ENCODE data around the gene RNF20.

RNF20 gene

GRCh38 chr9:101524371-101524770 is 9.3 kb upstream of the RNF20 start:
- Histone ChIP-seq H3K4me3 (ENCODE audit: low read length) (no peak overlapping the region), H3K79me2 (ENCODE audit: low read length) (no peaks in the 10 kb centered on the region), H4K20me1 (ENCODE audit: insufficient read depth, low read length) (no peaks in the 10 kb centered on the region), H3K4me2 (ENCODE audit: low read length) (no peak overlapping the region), H3K27me3 (ENCODE audit: low read depth, low read length) (no peaks in the 10 kb centered on the region), H3K27ac (ENCODE audit: low read length) (no peak overlapping the region), H3K36me3 (replicated peaks; ENCODE audit: low read depth, low read length) (no peaks in the 10 kb centered on the region), H2AFZ (ENCODE audit: low read depth, low read length) (no peak overlapping the region), H3K4me1 (ENCODE audit: low read length) (no peaks in the 10 kb centered on the region), H3K9me3 (ENCODE audit: insufficient read depth, low read length) (no peaks in the 10 kb centered on the region), H3K9ac (ENCODE audit: low read length) (no peak overlapping the region)
- TF ChIP-seq CTCF (IDR thresholded peaks at IDR 0.05; ENCODE audit: low read depth, low read length) (no peak), EZH2phosphoT487 (IDR thresholded peaks at IDR 0.05; ENCODE audit: low read depth) (no peak)

- no peak overlapping the region for H2AFZ ChIP-seq (ENCODE audit: low read depth, low read length)
- H3K9ac ChIP-seq (ENCODE audit: low read length): no peak overlapping the region
- no peak overlapping the region for H3K4me3 ChIP-seq (ENCODE audit: low read length)
Observed at GRCh38 chr9:101527066-101527465, 6.6 kb upstream of the RNF20 start.

GRCh38 chr9:101528015-101528414 is 5.6 kb upstream of the RNF20 start:
- no peaks in the 10 kb centered on the region for H4K20me1 ChIP-seq (ENCODE audit: insufficient read depth, low read length)
- H3K9ac ChIP-seq (ENCODE audit: low read length): no peak overlapping the region
- H3K9me3 ChIP-seq (ENCODE audit: insufficient read depth, low read length): no peaks in the 10 kb centered on the region
- H3K27ac ChIP-seq (ENCODE audit: low read length): no peak overlapping the region
- H3K36me3 ChIP-seq (replicated peaks; ENCODE audit: low read depth, low read length): no peaks in the 10 kb centered on the region
- H2AFZ ChIP-seq (ENCODE audit: low read depth, low read length): no peak overlapping the region
- H3K4me3 ChIP-seq (ENCODE audit: low read length): no peak overlapping the region
- no peak overlapping the region for H3K4me2 ChIP-seq (ENCODE audit: low read length)
- H3K4me1 ChIP-seq (ENCODE audit: low read length): peaks cover 7% of the 10 kb centered on the region; the same call in 1 of the 2 replicates
- TF ChIP-seq CTCF (IDR thresholded peaks at IDR 0.05; ENCODE audit: low read depth, low read length) (no peak), EZH2phosphoT487 (IDR thresholded peaks at IDR 0.05; ENCODE audit: low read depth) (no peak)
- H3K79me2 ChIP-seq (ENCODE audit: low read length): no peaks in the 10 kb centered on the region
- H3K27me3 ChIP-seq (ENCODE audit: low read depth, low read length): no peaks in the 10 kb centered on the region

More at GRCh38 chr9:101527066-101527465, 6.6 kb upstream of the RNF20 start:
- TF ChIP-seq CTCF (IDR thresholded peaks at IDR 0.05; ENCODE audit: low read depth, low read length) (no peak), EZH2phosphoT487 (IDR thresholded peaks at IDR 0.05; ENCODE audit: low read depth) (no peak)
- Histone ChIP-seq H3K27me3 (ENCODE audit: low read depth, low read length) (no peaks in the 10 kb centered on the region), H3K79me2 (ENCODE audit: low read length) (no peaks in the 10 kb centered on the region), H4K20me1 (ENCODE audit: insufficient read depth, low read length) (no peaks in the 10 kb centered on the region), H3K9me3 (ENCODE audit: insufficient read depth, low read length) (no peaks in the 10 kb centered on the region), H3K4me2 (ENCODE audit: low read length) (no peak overlapping the region), H3K4me1 (ENCODE audit: low read length) (peaks cover 3% of the 10 kb centered on the region; the same call in 1 of the 2 replicates), H3K36me3 (replicated peaks; ENCODE audit: low read depth, low read length) (no peaks in the 10 kb centered on the region), H3K27ac (ENCODE audit: low read length) (no peak overlapping the region)

- TF ChIP-seq CTCF (IDR thresholded peaks at IDR 0.05; ENCODE audit: low read depth, low read length): peak; percentile 87
- no peak for TF ChIP-seq EZH2phosphoT487 (IDR thresholded peaks at IDR 0.05; ENCODE audit: low read depth)
- Histone ChIP-seq H3K4me2 (ENCODE audit: low read length) (peak overlapping the region; percentile 25; the same call in 1 of the 2 replicates), H2AFZ (ENCODE audit: low read depth, low read length) (no peak overlapping the region), H3K9ac (ENCODE audit: low read length) (no peak overlapping the region), H3K27ac (ENCODE audit: low read length) (no peak overlapping the region), H3K36me3 (replicated peaks; ENCODE audit: low read depth, low read length) (no peaks in the 10 kb centered on the region), H3K9me3 (ENCODE audit: insufficient read depth, low read length) (no peaks in the 10 kb centered on the region), H3K27me3 (ENCODE audit: low read depth, low read length) (no peaks in the 10 kb centered on the region), H3K79me2 (ENCODE audit: low read length) (peaks cover 15% of the 10 kb centered on the region), H4K20me1 (ENCODE audit: insufficient read depth, low read length) (no peaks in the 10 kb centered on the region), H3K4me1 (ENCODE audit: low read length) (peaks cover 7% of the 10 kb centered on the region; the same call in 1 of the 2 replicates), H3K4me3 (ENCODE audit: low read length) (no peak overlapping the region)
Observed at GRCh38 chr9:101530076-101530711, 3.5 kb upstream of the RNF20 start.
